Kidney epithelial cell (primary cell): ENCODE data around the gene KDM1A. TPM values are rescaled to one million over a fixed set of nuclear protein-coding genes. Genes with fewer than 3 reads are reported as not detected.

Experiments
- DNase-seq: peaks from one replicate; pipeline ENCODE4 v3.0.0-alpha.2; 2010; ENCODE audit warnings: low read depth
- H3K27me3 ChIP-seq: 2 replicates; pipeline ENCODE4 v1.6.0; 2011; ENCODE audit warnings: low read length; ENCODE audit not compliant: control insufficient read depth, insufficient read depth
- H3K36me3 ChIP-seq: 2 replicates; pipeline ENCODE4 v1.5.1; 2011; ENCODE audit warnings: low read length; ENCODE audit not compliant: control insufficient read depth, insufficient read depth
- H3K4me3 ChIP-seq: 2 replicates; pipeline ENCODE4 v1.5.1; 2011; ENCODE audit warnings: low read depth, mild to moderate bottlenecking, control low read depth, low read length
- total RNA-seq: library from RNA; depleted of rRNA; stranded (reverse); fragments of >200 nt; gene quantifications from 2 replicates; pipeline ENCODE4 v1.2.3, GENCODE V29; 2015
- TF ChIP-seq, protein P1 (sequence below): IDR thresholded peaks from 2 replicates; pipeline ENCODE4 v1.5.1; 2011; ENCODE audit warnings: mild to moderate bottlenecking, moderate library complexity, low read length, control low read depth, inconsistent platforms; ENCODE audit not compliant: insufficient read depth, poor library complexity, severe bottlenecking

The KDM1A gene
- total RNA-seq, 1 donor from 2014 or later = 111 TPM

DNA sequence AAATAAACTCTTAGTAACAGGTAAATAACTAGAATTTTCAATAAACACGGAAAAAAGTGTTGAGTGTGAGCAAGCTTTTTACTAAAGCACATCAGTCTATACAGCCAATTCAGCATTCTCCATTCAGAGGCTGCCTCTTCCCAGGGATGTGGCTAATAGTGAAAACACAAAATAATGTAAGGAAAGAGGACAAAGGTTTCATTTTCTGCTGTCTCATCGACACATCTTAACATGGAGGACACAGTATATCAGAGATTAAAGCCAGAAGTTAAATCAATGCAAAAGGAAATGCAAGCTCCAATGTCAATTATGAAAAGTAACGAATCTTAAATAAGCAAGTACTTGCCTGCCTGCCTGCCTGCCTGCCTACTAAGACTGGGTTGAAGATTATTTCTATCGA is 106.2 kb downstream of the KDM1A start:
- Histone ChIP-seq H3K4me3 (no peak overlapping the region), H3K36me3 (no peaks in the 10 kb centered on the region), H3K27me3 (no peaks in the 10 kb centered on the region)
- DNase-seq = no peak
- TF ChIP-seq, protein P1, sequence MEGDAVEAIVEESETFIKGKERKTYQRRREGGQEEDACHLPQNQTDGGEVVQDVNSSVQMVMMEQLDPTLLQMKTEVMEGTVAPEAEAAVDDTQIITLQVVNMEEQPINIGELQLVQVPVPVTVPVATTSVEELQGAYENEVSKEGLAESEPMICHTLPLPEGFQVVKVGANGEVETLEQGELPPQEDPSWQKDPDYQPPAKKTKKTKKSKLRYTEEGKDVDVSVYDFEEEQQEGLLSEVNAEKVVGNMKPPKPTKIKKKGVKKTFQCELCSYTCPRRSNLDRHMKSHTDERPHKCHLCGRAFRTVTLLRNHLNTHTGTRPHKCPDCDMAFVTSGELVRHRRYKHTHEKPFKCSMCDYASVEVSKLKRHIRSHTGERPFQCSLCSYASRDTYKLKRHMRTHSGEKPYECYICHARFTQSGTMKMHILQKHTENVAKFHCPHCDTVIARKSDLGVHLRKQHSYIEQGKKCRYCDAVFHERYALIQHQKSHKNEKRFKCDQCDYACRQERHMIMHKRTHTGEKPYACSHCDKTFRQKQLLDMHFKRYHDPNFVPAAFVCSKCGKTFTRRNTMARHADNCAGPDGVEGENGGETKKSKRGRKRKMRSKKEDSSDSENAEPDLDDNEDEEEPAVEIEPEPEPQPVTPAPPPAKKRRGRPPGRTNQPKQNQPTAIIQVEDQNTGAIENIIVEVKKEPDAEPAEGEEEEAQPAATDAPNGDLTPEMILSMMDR = no peak

DNA sequence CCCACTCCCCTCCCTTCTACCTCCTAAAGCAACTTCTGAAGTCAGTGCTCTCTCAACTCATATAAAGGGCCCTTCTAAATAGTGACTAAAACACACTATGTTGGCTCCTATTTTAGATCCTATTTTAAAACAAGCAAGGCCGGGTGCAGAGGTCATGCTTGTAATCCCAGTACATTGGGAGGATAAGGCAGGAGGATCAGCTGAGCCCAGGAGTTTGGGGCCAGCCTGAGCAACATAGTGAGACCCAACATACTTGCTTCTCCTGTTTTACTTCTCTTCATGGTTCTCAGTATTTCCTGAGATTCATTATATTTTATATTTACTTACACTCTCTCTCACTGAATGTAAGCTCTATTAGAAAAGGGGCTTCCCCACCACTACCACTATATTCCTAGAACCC is 106.9 kb downstream of the KDM1A start:
- Histone ChIP-seq H3K4me3 (no peak overlapping the region), H3K27me3 (no peaks in the 10 kb centered on the region), H3K36me3 (no peaks in the 10 kb centered on the region)
- no peak for DNase-seq
- TF ChIP-seq, protein P1 = no peak

DNA sequence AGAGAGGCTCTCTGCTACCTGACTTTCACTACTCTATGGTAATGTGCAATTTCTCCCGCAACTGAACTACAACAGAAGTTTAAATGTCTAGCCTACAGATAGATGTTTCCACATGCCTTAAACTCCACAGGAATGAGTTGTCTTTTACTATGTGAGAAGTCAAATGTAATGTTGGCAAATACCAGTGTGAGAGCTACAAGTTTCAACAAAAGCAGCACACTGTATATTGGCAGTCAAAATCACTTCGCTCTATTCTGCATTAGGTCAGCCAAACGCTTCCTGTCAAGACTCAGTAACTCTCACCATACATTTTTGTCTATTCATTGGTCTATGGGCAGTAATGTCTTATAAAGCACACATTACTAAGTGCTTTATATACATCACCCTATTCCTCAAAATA is 107.5 kb downstream of the KDM1A start:
- DNase-seq = no peak
- no peak overlapping the region for H3K4me3 ChIP-seq
- no peaks in the 10 kb centered on the region for H3K36me3 ChIP-seq
- no peaks in the 10 kb centered on the region for H3K27me3 ChIP-seq
- TF ChIP-seq, protein P1 = no peak

DNA sequence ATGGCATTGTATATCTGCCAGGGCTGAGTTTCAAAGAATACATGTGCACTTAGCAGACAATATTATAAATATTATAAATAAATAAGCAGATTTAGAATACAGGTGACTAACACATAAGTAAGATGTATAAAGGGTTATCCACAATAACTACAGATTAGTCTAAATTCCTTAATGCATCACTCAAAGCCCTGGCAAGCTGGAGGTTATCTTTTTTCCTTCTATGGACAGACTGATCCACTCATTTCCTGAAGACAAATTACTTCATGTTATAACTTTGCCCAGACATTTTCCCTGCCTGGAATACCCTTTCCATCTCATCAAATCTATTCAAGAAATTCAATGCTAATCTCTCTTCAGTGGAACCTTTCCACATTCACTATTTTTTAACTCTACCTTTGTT is 110.6 kb downstream of the KDM1A start:
- Histone ChIP-seq H3K4me3 (no peak overlapping the region), H3K36me3 (no peaks in the 10 kb centered on the region), H3K27me3 (no peaks in the 10 kb centered on the region)
- no peak for DNase-seq
- TF ChIP-seq, protein P1 = no peak

DNA sequence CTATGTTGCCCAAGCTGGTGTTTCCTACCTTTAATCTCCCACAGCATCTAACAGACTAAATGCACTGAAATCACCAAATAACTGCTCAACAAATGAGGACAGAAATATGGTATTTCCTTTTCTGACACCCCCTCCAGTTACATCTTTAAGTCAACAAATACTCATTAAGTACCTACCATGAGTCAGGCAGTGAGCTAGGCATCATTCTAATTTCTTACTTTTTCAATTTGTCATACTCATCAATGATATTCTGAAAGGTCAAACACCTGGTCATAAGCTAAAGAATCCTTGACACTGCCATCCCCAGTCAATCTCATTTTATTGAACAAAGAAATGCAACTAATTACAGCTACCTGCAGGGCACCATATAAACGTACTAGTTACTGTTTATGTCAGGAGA is 112.8 kb downstream of the KDM1A start:
- TF ChIP-seq, protein P1 = no peak
- H3K36me3 ChIP-seq = no peaks in the 10 kb centered on the region
- H3K4me3 ChIP-seq = no peak overlapping the region
- no peak for DNase-seq
- no peaks in the 10 kb centered on the region for H3K27me3 ChIP-seq

Other genes starting within 250 kb of the KDM1A start
- gene LACTBL1, start 46.6 kb upstream of the KDM1A start, total RNA-seq = not detected in 2 replicates
- gene TEX46, start 3.6 kb upstream of the KDM1A start, total RNA-seq = not detected in 2 replicates
- 27.1 and 32.4 TPM in 2 replicates for gene LUZP1, start 149.4 kb downstream of the KDM1A start, total RNA-seq
- gene HTR1D, start 198.0 kb downstream of the KDM1A start, total RNA-seq = 1.6 and 2.0 TPM in 2 replicates